H1 (cell line): Measurements from ENCODE around the gene TSHZ2.

ENCODE experiments used
- CHD2 ChIP-seq: IDR thresholded peaks from 2 replicates; pipeline ENCODE4 v1.6.1; 2012; ENCODE audit warnings: low read length, improper control_type of control experiment
- CREB1 ChIP-seq: IDR thresholded peaks from 2 replicates; pipeline ENCODE4 v1.6.1; 2012; ENCODE audit warnings: inconsistent platforms
- E2F6 ChIP-seq: IDR thresholded peaks from 2 replicates; pipeline ENCODE4 v1.6.1; 2012; ENCODE audit warnings: inconsistent platforms
- JUN ChIP-seq: IDR thresholded peaks from 2 replicates; pipeline ENCODE4 v1.6.1; 2011; ENCODE audit warnings: low read depth, mild to moderate bottlenecking, improper control_type of control experiment, low read length
- JUND ChIP-seq: IDR thresholded peaks from 2 replicates; pipeline ENCODE4 v1.6.1; 2011; ENCODE audit warnings: mild to moderate bottlenecking, improper control_type of control experiment, low read length
- MAX ChIP-seq: IDR thresholded peaks from 2 replicates; pipeline ENCODE4 v1.6.1; 2012; ENCODE audit warnings: inconsistent platforms
- POLR2A ChIP-seq, 2 experiments: IDR thresholded peaks; 1 replicate in 1 of 2; 2 replicates in 1 of 2; pipeline ENCODE4 v1.6.1; 2011; ENCODE audit warnings: low read depth in 2 of 2, low read length in 2 of 2, mild to moderate bottlenecking in 2 of 2; ENCODE audit errors: control extremely low read depth in 1 of 2
- POLR2AphosphoS5 ChIP-seq: IDR thresholded peaks from 2 replicates; pipeline ENCODE4 v1.6.1; 2011; ENCODE audit warnings: low read depth, low read length
- SP2 ChIP-seq: IDR thresholded peaks from 2 replicates; pipeline ENCODE4 v1.6.1; 2012; ENCODE audit warnings: mild to moderate bottlenecking, low read length, inconsistent platforms
- TAF1 ChIP-seq: IDR thresholded peaks from 2 replicates; pipeline ENCODE4 v1.6.1; 2011; ENCODE audit warnings: mild to moderate bottlenecking, low read depth, low read length
- USF2 ChIP-seq: IDR thresholded peaks from 2 replicates; pipeline ENCODE4 v1.6.1; 2011; ENCODE audit warnings: low read length, improper control_type of control experiment
- TF ChIP-seq, protein P1 (sequence below), 3 experiments: IDR thresholded peaks; 1 replicate in 2 of 3; 2 replicates in 1 of 3; pipeline versions ENCODE4 v1.5.1 to v1.6.1; 2011; ENCODE audit warnings: low read length in 3 of 3, mild to moderate bottlenecking in 3 of 3, inconsistent platforms in 2 of 3, low read depth in 1 of 3, moderate library complexity in 1 of 3; ENCODE audit not compliant: insufficient read depth in 1 of 3; ENCODE audit errors: control extremely low read depth in 1 of 3

DNA sequence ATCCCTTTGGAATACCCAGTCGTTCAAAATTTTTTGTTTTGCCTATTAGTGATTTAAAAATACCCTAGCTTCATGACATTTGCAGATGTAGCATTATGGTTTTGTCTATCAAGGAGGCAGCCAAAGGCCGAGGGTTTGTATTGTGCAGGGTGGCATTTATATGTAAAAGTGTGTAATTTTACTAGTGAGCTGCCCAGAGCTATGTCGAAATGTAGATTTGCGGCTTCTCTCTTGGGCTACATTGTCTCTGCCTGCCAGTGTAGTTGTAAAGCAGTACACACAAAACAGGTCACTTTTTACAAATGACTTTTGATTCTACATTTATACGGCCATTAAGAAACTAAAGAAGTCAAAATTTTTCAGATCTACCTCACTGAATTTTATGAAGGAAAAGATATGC, 87.7 kb downstream of the TSHZ2 start:
- TF ChIP-seq POLR2AphosphoS5 (no peak), JUND (no peak), SP2 (no peak), MAX (no peak), USF2 (no peak), CHD2 (no peak), JUN (no peak), CREB1 (no peak), TAF1 (no peak), E2F6 (no peak), POLR2A (IDR thresholded peaks at IDR 0.05; ENCODE audit: control extremely low read depth in 1 of 2, low read depth in 2 of 2, low read length in 2 of 2) (no peak)
- TF ChIP-seq, protein P1, sequence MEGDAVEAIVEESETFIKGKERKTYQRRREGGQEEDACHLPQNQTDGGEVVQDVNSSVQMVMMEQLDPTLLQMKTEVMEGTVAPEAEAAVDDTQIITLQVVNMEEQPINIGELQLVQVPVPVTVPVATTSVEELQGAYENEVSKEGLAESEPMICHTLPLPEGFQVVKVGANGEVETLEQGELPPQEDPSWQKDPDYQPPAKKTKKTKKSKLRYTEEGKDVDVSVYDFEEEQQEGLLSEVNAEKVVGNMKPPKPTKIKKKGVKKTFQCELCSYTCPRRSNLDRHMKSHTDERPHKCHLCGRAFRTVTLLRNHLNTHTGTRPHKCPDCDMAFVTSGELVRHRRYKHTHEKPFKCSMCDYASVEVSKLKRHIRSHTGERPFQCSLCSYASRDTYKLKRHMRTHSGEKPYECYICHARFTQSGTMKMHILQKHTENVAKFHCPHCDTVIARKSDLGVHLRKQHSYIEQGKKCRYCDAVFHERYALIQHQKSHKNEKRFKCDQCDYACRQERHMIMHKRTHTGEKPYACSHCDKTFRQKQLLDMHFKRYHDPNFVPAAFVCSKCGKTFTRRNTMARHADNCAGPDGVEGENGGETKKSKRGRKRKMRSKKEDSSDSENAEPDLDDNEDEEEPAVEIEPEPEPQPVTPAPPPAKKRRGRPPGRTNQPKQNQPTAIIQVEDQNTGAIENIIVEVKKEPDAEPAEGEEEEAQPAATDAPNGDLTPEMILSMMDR (IDR thresholded peaks at IDR 0.05; ENCODE audit: control extremely low read depth in 1 of 3, insufficient read depth in 1 of 3, low read depth in 1 of 3, low read length in 3 of 3), result no peak
